Activated CD4-positive, alpha-beta T cell treated with anti-CD3 and anti-CD28 coated beads, Interleukin-2, amount 50 U/mL, for 16 hours (primary cell): Measurements from ENCODE around the gene USP6.
"Not testable (repeated sequence)": the region's sequence is repeated elsewhere in the genome, so short reads cannot be mapped to it uniquely, and the experiment has no call there.

Source experiments
- DNase-seq: peaks from one replicate; pipeline ENCODE4 v3.0.0-alpha.2; 2020

USP6 gene

DNA sequence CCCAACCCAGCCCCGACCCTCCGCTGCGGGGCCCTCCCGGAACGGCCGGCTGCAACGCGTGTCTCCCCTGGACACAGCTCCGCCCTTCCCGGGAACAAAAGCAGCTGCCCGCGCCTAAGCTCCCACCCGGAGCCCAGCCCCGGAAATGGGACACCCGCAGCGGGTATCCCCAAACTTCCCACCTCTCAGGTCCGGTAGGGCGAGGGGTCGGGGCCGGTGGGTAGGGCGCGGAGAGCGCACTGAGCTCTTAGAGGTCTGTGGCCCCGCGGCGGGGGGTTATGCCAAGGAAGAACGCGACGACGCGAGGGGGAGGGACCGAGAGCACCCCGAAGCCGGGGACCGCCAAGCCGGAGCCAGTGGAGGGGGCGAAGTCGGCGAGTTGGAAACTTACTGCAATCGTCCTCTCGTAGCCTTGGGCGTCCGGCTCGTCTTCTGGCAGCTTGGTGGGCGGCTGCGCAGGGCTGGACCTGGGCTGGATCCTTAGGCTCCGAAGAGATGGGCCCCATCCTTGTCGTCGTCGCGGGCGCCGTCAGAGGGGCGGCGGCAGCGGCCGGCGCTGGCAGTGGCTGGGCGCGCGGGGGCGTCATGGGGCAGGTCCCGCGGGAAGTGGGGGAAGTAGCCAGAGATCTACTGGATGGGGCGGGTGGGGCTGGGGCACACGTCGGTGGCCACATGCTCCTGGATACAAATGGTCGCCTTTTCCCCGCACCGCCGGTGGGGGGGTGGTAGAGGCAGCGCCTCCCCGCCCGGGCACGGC is 6.9 kb downstream of the USP6 start:
- no peak for DNase-seq

DNA sequence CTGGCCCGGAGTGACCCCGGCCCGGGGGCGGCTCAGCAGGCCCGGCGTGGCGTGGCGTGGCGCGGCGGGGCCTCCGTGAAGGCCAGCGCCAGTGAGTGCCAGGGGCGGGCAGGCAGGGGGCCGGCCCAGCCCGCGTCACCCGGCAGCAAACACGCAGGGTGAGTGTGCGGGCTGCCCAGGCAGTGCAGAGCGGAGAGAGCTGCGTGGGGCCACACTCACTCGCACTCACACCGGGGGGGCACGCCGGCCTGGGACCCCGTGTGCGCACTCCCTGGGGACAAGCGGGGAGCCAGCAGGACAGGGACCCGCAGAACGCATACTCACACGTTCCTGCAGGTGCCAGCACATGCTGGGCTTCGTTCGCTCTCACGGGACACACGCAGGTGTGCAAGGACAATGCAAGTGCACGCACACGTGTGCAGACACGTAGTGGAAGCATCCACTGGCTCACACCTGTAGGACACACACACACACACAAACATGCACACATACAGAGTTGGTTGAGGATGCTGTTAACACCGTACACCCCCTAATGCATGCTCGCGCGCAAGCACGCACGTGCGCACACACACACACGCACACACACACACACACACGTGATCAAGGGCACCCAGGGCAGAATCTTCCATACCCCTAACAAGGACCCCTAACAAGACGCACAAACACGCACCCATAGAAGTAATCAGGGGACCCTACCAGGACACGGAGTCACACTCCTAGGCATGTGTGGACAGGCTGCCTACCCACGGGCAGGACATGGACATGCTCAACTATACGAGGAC is 7.7 kb downstream of the USP6 start:
- no peak for DNase-seq

DNA sequence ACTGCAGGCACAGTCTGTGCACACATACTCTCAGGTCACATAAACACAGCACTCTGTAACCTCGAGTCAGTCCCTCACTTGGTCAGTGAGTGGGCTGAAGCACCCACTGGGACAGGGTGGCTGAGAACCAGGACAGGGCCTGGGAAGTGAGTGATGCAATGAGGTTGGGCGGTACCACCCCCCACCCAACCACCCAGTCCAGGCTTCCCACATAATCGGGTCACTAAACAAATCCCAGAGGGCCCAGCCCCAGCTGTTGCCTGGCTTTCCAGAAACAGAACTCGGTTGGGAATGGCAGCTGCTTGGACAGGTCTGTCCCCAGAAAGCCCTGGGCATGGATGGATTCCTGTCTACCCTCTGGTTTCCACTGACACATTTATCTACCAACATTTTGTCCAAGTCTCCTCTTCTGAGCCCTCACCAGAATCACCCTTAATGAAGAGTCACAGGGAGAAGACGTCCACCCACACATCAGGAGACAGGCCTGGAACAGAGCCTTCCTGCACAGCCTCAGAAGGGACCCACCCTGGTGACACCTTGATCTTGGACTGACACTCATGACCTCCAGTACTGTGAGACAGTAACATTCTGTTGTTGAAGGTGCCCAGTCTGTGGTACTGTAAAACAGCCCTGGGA is 8.4 kb downstream of the USP6 start:
- not testable (repeated sequence) for DNase-seq

DNA sequence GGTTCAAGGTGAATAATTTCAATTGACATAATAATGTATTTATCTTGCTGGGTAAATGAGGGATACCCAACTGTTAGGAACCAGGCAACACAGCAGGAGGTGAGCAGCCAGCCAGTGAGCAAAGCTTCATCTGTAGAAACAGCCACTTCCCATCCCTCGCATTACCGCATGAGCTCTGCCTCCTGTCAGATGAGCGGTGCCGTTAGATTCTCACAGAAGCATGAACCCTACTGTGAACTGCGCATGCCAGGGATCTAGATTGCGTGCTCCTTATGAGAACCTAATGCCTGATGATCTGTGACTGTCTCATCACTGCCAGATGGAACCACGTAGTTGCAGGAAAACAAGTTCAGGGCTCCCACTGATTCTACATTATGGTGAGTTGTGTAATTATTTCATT is 9.1 kb downstream of the USP6 start:
- DNase-seq = not testable (repeated sequence)

DNA sequence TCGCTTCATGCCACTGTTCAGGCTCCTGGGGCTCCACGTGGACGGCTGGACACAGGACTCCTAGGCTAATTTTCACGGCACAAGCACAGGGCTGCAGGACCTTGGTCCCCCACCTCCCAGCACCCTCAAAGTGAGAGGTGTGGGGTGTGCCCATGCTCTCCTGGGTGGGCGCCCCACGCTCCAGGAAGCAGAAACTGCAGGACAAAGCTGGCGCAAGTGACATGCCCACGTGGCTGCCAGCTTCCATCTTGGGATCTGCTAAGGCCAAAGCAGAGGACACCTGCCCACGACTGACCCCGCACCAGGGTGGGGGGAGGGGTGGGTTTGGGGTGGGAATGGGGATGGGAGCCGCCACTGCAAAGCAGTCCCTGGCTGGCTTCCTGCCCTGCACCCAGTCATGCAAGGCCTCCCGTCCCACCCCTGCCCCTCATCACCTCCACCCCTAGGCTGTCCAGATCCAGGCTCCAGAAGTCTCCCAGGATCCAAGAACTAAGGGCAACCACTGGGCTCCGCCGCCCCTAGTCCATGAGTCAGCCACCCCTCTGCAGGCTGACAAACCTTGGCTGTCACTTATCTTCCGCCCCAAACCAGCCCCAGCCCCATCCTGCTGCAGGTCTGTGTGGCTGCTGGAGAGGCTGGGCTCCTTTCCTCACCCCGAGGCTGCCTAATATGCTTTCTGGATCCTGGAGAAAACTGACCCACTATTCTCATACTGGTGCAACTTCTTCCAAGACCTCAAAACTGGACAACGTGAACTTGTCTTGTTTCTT is 11.1 kb downstream of the USP6 start:
- no peak for DNase-seq

DNA sequence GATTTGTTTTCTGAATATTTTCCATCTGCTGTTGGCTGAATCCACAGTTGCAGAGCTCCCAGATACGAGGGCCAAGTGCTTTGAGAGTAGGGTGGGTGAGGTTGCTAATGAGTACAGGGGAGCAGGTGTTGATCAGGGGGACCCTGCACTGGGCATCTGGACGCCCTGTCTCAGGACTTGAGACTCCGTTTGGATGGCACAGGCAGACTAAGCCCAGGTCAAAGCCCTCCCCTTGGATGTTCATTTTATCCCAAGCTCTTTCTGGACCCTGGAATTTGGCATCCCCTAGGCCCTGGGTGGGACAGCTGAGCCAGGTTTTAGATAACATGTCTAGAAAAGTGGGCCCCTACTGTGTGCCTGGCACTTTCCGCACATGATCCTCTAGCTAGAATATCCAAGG is 12.1 kb downstream of the USP6 start:
- DNase-seq = no peak

DNA sequence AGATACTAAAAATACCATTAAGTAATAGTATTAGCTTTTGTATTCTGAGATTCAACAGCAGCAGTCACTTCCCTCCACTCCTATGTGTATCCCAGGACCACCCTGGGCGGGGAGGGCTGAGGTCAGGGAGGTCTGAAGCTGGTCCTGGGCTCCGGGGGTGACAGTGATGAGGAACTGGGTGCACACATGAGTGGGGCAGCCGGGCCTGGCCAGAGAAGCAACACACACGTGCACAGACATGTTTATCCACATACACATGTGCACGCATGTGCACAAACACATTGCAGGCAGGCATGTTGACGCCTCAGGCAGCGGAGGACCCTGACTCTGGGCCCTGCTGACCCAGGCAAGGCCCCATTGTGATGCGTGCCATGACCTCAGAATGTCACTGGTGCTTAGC is 12.6 kb downstream of the USP6 start:
- not testable (repeated sequence) for DNase-seq

DNA sequence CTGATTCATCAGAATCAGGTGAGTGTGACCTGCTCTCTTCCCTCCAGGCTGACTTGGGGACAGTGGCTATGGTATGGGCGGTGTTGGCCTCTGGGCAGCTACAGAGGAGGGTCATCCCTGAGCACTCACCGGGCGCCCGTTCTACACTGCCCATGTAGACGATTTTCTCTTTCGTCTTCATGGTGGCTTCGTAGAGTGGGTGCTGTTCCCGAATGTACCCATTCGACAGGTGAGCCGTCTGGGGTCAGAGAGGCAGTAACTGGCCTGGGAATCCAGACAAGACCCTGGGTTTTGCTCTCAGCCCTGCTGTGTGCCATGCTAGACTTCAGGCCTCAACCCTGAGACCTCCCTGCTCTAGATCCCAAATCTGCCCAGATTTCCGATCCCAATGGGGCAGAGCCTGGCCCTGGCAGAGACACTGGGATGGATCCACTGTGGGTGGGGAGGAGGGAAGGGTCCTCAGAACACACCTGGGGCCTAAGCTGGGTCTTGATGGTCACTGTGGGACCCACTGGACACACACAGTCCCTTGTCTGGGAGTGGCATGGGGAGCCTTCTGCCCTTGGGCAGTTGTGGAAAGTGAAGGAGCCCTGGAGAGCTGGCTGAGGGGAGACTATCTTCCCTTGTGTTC is 13.2 kb downstream of the USP6 start:
- DNase-seq = no peak

DNA sequence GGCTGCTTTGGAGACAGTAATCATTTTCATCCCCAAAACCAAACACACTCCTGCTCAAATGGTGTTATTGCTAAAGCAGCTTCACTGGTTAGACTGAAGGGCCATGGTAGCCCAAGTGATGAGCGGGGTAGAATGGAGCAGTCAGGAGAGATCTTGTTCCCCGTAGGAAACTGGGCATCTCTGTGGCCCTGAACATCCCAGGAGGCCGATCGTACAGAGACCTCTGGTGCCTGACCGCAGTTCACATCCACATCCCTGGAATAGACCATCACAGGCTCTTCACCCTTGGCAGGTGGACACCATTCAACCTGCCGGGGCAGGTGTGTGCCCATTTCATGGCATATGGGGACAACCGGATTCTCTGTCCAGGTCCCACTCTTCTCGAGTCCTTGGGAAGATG is 13.9 kb downstream of the USP6 start:
- not testable (repeated sequence) for DNase-seq

DNA sequence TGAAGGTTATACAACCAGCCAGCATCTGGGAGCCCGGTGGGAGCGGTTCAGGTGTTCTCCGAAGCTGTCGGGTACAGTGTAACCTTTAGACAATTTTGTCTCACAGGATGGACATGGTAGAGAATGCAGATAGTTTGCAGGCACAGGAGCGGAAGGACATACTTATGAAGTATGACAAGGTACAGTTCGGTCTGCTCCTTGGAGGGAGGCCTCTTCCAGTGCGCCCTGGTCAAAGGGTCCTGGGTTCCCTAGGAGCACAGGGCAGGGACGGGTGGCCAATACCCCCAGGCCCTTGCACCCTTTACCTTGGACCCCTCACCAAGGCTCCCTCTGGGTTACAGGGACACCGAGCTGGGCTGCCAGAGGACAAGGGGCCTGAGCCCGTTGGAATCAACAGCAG is 14.4 kb downstream of the USP6 start:
- DNase-seq = not testable (repeated sequence)

DNA sequence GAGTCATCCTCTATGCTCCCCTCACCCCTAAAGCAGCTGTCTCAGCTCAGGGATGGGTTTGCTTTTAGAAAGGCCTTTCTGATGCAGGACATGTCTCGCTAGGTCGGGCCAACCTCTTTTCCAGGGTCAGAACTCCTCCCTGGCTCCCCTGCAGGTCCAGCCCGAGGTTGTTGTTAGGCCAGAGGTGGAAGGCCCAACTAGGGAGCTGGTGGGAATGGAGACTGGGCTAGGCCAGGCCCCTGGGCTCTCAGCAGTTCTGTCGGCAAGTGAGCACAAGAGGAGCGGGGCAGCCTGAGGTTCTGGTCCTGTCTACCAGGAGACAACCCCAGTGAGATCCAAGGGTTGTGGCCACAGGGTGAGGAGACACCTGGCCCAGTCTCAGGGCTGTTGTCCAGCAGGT is 14.9 kb downstream of the USP6 start:
- not testable (repeated sequence) for DNase-seq

DNA sequence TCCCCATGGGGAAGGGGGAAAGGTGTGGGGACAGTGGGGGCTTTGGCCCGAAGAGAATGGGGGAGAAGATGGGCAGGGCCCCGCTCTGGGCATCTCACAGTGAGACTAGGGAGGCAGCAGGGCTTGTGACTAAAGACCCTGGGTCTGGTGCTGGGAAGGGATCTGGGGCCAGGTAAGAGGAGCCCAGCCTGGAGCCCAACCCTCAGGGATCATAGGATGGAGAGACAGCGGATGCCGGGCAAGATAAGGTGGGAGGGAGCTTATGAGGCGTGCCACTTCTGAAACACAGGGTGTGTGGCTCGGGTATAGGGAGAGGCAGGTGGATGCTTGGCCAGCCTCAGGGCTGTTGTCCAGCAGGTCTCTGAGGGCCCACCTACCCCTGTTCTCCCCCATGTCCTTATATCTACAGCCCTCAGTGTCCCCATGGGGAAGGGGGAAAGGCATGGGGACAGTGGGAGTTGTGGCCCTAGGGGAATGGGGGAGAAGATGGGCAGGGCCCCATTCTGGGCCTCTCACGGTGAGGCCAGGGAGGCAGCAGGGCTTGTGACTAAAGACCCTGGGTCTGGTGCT is 15.4 kb downstream of the USP6 start:
- no peak for DNase-seq

DNA sequence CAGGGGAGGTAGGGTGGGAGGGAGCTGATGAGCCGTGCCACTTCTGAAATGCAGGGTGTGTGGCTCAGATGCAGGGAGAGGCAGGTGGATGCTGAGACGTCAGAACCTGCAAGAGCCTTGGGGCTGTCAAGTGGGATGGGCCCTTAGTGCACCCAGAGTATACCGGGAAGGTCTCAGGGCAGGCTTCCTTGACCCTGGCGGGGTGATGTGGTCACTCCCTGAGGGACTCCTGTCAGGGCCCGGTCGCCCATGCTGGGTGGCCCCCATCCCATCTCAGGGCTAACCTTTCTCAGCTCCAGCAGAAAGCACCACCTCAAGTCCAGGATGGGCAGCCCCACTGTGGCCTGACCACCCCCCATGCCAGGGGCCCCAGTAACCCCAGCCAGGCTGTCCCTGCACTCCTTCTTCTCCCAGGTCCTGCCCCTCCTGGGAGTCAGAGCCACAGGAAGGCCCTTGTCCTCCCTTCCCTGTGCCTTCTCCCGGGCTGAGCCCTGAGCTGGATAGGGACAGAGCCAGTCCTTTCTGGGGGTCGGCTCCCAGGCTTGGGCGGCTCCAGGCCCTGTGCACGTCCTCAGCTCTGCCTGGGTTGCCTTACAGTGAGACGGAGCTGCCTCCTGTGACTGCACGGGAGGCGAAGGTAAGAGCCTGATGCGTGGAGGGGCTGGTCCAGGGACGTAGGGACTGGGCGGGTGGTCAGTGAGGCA is 16.1 kb downstream of the USP6 start:
- not testable (repeated sequence) for DNase-seq

DNA sequence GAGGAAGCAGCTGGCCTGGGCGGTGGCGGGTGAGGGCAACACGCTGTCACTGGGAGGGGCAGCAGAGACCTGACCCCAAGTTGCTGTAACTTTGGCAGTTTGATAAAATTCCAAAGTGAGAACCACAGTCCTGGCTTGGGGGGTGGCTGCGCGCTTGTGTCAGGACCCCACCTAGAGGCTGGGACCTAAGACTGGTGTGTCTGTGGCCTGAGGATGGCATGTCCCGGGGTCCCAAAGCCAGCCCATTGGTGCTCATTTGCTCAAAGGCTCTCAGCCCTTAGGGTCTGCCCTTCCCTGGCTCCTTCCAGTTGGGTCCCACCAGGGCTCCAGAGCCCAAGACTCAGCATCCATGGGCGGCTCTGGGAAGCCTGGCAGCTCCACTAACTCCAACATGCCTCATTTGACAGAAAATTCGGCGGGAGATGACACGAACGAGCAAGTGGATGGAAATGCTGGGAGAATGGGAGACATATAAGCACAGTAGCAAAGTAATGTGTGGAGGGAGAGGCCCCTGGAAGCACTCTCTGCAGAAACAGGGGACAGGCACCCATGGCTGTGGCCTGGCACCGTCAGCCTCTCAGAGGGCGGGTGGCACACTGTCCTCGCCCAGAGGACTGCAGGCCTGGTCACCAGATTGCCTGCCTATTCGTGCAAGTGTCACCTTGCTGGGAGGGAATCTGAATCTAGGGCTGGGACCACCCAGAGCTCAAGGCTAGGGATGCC is 16.8 kb downstream of the USP6 start:
- DNase-seq = not testable (repeated sequence)

DNA sequence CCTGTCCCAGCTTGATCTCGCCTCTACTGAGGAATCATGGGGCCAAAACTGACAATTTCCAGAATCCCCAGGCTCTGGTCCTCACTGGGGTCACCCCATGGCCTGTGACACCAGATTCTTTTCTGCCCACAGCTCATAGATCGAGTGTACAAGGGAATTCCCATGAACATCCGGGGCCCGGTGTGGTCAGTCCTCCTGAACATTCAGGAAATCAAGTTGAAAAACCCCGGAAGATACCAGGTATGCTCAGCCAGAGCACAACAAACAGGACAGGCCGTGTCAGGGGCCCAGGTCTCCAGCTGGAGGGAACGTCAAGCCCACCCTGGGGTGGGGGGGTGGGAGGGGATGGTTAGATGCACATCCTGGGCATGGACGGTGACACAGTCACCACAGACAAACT is 17.5 kb downstream of the USP6 start:
- no peak for DNase-seq

DNA sequence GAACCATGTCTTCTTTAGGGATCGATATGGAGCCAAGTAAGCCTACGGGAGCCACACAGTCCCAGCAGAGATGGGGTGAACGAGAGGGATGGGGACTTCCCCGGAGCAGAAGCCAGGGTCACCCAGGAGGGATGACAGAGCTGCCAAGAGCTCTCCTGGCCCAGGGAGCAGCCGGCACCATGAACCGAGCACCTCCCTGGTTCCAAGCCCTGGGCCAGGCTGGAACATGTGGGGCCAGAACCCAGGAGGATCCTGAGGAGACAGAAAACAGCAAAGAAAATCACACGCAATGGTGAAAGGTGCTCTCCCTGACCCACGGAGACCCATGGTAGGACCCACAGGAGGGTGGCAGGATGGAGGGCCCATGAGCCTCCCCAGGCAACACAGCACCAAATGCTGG is 18.1 kb downstream of the USP6 start:
- not testable (repeated sequence) for DNase-seq

DNA sequence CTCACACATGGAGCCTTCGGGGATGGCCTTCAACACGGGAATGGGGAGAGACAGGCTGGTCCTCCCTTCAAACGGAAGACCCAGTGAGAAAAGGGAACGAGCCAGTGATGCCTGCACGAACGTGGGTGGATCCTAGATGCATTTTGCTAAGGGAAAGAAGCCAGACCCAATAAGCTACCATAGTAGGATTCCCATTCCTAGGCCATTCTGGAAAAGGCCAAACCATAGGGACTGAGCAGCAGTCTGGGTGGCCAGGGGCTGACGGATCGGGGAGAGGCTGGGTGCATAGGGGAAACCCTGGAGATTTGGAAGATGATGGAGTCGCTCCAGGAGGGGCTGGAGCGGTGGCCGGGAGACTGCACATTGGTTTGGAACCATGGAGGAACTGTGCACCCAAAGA is 18.7 kb downstream of the USP6 start:
- DNase-seq = not testable (repeated sequence)

DNA sequence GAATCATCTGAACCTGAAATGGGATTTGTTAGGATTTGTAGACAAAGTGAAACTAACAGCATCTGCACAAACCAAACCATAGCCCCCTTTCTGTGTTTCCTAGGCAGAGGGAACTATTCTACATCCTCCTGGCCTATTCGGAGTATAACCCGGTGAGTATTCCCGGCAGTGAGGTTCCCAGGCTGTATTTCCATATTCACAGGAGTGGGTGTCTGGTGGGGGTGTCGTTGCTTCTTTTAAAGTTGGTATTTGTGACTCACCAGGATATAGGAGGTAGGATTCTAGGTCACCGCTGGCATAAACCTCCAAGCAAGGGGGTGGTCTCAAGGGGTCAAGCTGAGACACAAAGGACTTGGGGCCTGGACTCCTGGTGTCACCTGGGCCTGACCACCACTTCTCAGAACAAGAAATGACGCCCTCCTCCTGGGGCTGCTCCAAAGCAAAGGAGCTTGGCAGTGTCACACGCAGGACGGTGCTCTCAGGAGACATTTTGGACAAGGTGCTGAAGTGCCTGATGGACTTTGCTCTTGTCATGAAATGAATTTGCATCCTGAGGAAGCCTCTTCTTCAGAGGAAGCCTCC is 19.4 kb downstream of the USP6 start:
- not testable (repeated sequence) for DNase-seq

DNA sequence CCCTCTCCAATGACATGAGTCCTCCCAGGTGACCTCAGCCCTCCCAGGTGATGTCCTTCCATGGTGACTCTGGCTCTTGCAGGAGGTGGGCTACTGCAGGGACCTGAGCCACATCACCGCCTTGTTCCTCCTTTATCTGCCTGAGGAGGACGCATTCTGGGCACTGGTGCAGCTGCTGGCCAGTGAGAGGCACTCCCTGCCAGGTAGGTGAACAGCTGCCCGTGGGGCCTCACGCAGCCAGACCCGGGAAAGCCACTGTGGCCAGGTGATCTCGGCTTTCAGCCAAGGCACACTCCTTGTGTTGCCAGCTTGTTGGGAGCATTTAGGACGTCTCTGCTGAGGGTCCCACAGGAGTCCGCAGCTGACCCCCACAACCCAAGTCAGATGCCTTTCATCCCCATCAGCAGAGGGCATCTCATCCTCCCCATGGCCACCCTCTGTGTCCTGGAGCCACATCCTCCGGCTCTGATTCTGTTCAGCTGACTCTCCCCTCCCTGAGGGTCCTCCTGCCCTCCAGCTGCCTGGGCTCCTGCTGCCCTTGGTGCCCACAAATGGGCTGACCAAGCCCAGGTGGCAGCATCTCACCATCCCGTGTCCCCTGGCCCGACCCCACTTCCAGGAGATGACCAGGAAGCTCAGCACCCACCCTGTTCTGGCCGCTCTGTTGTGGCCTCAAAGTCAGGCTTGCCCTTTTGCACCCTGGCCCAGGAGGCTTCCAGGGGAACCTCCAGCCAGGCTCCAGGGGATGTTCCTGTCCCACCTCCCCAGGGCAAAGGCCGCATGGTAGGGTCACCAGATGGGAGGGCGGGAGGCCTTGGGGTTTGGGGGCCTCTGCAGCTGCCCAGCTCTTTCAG is 20.1 kb downstream of the USP6 start:
- DNase-seq = no peak
